HEK293 (cell line): ENCODE measurements around the gene CLVS2.

ENCODE experiments used
- CTCF ChIP-seq: fragments of 450-650 bp; formaldehyde crosslinking; IDR thresholded peaks from 2 replicates; pipeline ENCODE4 v1.5.1; 2016; ENCODE audit warnings: missing biosample characterization, missing genetic modification characterization
- YY1 ChIP-seq: fragments of 450-650 bp; formaldehyde crosslinking; IDR thresholded peaks from 2 replicates; pipeline ENCODE4 v1.5.1; 2018; ENCODE audit warnings: missing biosample characterization, missing genetic modification characterization
- ZNF132 ChIP-seq: fragments of 450-650 bp; formaldehyde crosslinking; IDR thresholded peaks from 2 replicates; pipeline ENCODE4 v1.5.1; 2017; ENCODE audit warnings: missing biosample characterization, missing genetic modification characterization, borderline replicate concordance
- ZNF175 ChIP-seq: fragments of 450-650 bp; formaldehyde crosslinking; IDR thresholded peaks from 2 replicates; pipeline ENCODE4 v1.5.1; 2016; ENCODE audit warnings: missing biosample characterization, missing genetic modification characterization
- ZNF184 ChIP-seq: fragments of 450-650 bp; IDR thresholded peaks from 2 replicates; pipeline ENCODE4 v1.5.1; 2018; ENCODE audit warnings: missing biosample characterization, mild to moderate bottlenecking, missing genetic modification characterization
- ZNF555 ChIP-seq: fragments of 450-650 bp; formaldehyde crosslinking; conservative IDR thresholded peaks from 2 replicates; pipeline ENCODE4 v1.5.1; 2017; ENCODE audit warnings: missing biosample characterization, mild to moderate bottlenecking, missing genetic modification characterization, inconsistent platforms
- ZNF585B ChIP-seq: fragments of 450-650 bp; formaldehyde crosslinking; IDR thresholded peaks from 2 replicates; pipeline ENCODE4 v1.5.1; 2016; ENCODE audit warnings: missing biosample characterization, missing genetic modification characterization
- ZNF624 ChIP-seq: fragments of 450-650 bp; formaldehyde crosslinking; IDR thresholded peaks from 2 replicates; pipeline ENCODE4 v1.5.1; 2017; ENCODE audit warnings: missing biosample characterization, missing genetic modification characterization

- TF ChIP-seq ZNF555, result no peak
- TF ChIP-seq ZNF184 (tag by site-specific recombination), result no peak
- TF ChIP-seq CTCF (tag by site-specific recombination), result no peak
- TF ChIP-seq ZNF624 (tag by site-specific recombination), result no peak
- TF ChIP-seq YY1, result no peak
- TF ChIP-seq ZNF132 (tag by site-specific recombination), result no peak
- TF ChIP-seq ZNF585B (tag by site-specific recombination), result no peak
- no peak for TF ChIP-seq ZNF175 (tag by site-specific recombination)
Observed at GRCh38 chr6:123014835-123015234, 18.8 kb downstream of the CLVS2 start.
